NCI-H146 (cell line): Measurements from ENCODE around the gene CNTNAP2.
A peak's percentile ranks its signal among the peaks of the same experiment; 100 is the strongest.
"Not testable (repeated sequence)": the region's sequence is repeated elsewhere in the genome, so short reads cannot be mapped to it uniquely, and the experiment has no call there.

Experiments
- DNase-seq: peaks from one replicate; lab custom pipeline; 2025; lab: John Stamatoyannopoulos, UW

CNTNAP2 gene

DNA sequence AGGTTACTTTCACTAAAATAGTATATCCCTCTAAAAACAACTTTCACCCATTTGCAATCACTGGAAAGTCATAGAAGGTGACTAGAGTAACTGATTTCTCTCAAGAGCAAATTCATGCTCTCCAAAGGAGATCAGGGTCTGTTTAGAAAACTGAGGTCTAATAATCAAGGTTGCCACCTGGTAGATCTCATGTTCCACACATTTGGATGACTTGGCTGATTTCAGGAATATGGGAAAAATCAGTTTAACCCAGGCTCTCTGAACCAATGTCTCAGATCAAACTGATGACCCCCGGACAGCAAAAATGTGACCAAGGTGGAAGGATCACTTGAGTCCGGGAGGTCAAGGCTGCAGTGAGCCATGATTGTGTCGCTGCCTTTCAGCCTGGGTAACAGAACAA, 1911.6 kb downstream of the CNTNAP2 start:
- DNase-seq, result no peak

DNA sequence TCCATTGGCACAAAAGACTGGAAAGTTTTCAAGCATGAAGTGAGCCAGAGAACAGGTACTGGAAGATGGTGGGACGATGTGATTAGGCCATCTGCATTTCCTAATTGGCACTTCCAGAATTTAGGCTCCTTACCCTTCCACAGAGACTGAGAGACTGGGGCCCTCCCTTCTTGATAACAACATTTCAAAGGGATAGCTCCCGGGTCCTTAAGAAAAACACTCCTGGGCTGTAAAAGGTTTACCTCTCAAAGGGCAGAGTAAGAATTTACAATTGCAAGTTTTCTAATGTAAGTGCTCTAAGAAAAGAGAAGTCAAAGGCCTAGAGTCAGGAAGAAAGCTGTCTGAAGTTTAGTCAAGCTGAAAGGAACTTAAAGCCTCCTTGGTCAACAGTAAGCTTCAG, 1914.4 kb downstream of the CNTNAP2 start:
- DNase-seq, result no peak

DNA sequence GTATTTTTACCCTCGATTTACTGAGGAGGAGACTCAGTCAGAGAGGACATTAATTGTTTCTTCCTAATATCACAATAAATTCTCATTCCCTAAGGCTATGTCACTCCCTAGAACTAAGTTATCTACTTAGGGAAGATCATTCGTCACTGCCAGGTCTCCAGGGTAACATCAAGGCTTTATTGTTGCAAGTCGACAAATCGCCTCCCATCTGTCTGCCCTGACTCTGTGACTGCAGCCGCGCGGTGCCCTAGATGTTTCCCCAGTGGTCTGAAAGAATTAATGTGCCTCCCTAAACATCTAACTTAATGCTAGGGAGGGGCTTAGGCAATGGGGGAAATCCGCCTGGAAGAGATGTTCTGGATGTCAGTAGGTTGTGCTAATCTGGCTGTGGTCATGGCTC, 1915.2 kb downstream of the CNTNAP2 start:
- no peak for DNase-seq

DNA sequence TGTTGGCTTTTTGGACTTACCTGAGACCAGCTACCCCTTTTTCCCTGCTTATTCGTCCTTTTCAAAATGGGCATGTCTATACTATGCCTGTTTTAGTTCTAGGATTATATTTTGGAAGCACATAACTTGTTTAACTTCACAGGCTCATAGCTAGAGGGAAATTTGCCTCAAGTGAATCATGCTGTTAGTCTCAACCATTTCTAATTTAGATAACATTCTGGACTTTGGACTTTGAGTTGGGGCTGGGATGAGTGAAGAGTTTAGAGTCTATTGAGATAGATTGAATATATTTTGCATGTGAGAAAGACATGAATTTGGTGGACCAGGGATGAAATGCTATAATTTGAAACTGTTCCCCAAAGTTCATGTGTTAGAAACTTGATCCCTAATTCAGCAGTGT, 1919.3 kb downstream of the CNTNAP2 start:
- no peak for DNase-seq

DNA sequence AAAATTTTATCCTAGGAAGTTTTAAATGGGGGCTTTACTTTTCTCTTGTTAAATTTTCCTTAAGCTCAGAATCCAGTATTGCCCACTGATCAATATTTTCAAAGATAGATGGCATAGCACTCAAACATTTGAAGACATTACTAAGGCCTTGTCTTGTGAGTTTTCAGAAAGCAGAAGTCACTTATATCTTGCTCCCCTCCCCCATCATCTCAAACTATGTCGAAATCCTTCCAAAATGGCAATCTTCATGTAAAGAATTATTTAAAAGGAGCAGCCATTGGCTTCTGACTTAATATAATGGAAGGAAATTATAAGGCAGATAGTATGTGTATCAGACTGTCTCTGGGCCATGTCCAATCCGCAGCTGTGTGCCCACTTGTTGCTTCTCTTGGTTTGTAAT, 1920.4 kb downstream of the CNTNAP2 start:
- no peak for DNase-seq

DNA sequence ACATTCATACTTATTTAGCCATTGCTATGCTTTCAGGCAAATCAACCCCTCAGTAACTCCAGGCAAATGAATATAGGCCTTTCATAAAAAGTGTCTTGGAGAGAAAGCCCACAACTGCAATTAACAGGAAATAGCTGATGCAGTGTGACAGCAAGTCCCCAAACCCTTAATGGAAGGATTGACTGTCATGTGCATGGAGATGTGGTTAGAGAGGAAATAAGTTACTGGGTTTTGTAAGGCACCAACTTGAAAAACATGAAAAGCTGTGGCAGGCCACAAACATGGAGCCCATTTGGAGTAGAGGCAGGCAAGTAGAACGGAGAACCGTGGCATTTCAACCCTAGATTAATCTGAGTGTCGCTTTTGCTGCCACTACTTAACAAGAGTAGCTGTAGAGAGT, 1924.6 kb downstream of the CNTNAP2 start:
- DNase-seq, result no peak

DNA sequence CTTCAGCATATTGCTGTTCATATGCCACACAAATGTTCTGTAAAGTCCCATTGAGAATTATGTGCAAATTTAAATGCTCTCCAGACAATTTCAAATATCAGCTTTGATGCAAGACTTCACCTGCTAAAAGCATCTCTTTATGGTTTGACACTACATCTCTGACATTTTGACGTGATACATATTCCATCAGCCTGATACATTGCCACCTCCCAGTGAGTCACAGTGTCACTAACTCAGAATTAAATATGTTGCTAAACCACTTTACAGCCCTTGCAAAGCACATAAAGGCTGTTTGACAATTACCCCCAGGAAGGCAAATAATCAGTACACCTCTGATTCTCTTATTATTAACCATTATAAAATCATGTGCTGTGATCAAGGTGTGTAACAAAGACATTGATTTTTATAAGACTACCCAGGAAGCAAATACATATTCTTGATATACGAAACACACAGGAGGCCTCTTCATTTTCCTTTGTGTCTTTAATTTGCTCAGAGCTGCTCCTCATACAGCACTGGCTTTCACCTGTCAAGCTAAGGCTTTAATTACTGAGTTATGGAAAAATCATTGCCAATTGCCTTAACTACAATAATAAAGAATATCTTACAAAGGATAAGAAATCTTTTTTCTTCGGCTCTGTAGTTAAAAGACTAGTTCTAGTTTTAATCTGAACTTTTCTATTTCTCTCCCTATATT, 1926.5 kb downstream of the CNTNAP2 start:
- DNase-seq, result peak; percentile 96

DNA sequence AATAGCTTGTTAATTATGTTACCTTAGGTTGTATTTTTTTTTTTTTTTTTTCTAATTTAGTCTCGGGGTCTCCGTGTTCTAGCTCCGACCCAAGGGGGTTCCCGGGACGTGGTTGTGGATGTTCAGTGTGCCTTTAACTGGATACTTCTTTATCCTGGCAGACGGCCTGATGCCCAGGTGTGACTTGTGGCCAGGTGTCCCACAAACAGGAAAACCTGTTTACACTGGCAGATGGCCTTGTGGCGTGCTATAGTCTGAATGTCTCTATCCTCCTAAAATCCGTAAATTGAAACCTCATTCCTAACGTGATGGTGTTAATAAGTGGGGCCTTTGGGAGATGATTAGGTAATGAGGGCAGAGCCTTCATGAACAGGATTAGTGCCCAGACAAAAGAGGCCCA, 1927.6 kb downstream of the CNTNAP2 start:
- DNase-seq, result peak; percentile 86

DNA sequence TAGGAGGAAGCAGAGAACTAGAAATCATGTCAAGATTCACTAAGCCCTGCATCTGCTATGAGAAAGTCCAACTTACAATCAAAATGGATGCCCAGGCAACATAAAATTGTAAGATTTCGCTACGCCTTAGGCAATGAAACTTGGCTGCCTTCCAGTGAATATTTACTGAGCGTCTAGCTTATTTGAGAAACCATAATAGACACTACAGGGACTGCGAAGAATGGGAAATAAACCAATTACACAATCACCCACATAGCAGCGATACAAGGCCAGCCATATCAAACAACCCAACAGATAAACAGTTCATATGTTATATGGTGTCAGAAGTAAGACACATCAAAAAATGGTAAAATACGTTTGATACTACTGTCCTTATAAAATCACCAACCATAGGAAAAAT, 1928.9 kb downstream of the CNTNAP2 start:
- DNase-seq, result peak; percentile 89

- DNase-seq, result no peak
Observed at GRCh38 chr7:148049068-148049467, 1932.5 kb downstream of the CNTNAP2 start.

DNA sequence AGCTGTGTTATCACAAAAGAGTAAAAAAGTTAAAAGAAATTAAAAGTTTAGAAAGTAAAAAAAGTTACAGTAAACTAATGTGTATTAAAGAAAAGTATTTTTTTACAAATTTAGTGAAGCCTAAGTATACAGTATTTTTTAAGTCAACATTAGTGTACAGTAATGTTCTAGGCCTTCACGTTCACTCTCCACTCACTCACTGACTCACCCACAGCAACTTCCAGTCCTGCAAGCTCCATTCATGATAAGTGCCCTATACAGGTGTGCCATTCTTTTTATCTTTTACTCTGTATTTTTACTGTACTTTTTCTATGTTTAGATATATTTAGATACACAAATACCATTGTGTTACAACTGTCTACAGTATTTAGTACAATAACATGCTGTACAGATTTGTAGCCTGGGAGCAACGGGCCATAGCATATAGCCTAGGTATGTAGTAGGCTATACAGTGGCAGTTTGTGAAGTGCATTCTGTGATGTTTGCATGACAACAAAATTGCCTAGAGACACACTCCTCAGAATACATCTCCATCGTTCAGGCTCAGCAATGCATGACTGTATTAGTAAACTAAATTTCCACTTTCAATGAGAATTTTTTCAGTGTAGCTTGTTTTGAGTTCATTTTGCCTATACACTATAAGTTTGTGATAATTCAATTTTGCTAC, 1934.0 kb downstream of the CNTNAP2 start:
- DNase-seq, result no peak

DNA sequence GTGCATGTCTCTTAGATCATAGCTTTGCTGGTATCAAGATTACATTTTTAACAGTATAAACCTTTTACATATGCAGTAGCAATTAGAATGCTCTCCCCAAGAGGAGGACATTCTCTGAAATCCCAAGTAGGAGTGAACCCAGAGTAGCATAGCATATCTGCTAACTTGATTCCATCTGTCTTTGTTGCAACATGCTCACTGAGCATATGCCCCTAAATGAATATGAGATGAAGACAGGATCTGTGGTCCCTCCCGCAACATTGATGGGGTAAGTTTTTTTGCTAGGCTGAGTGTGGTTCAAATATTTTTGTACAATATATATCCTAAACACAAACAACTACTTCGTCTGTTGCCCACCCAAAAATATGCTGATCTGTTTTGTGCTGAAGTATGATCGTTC, 1939.8 kb downstream of the CNTNAP2 start:
- DNase-seq, result no peak

DNA sequence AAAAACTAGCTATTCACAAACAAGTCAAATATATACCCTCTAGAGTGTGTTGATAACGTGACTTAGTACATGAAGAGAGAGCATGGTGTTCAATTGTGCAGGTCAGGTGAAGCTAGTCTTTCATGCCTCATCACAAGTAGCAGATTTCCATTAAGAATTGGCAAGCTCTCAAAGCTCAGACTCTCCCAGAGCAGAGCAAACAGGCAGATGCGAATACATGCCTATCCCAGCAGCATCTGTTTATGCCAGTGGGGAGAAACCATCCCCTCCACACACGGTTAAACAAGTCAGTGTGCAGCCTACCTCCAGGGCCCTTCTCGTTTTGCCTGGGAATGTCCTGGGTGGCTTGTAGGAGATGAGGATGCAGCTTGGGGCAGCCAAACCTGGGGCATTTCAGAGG, 1941.5 kb downstream of the CNTNAP2 start:
- peak; percentile 47 for DNase-seq

- DNase-seq, result no peak
Observed at GRCh38 chr7:148058753-148059152, 1942.2 kb downstream of the CNTNAP2 start.

GRCh38 chr7:148060724-148061123, 1944.1 kb downstream of the CNTNAP2 start:
- no peak for DNase-seq

DNA sequence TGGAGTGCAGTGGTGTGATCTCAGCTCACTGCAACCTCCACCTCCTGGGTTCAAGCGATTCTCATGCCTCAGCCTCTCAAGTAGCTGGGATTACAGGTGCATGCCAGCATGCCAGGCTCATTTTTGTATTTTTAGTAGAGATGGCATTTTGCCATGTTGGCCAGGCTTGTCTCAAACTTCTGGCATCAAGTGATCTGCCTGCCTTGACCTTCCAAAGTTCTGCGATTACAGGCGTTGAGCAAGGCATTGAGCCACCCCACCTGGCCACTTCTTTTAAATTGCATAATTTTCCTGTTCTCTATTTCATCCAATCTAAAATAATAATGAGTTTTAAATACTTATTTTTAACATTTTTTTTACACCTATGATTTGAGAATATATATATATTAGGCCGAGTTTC, 1961.5 kb downstream of the CNTNAP2 start:
- not testable (repeated sequence) for DNase-seq

- no peak for DNase-seq
Observed at GRCh38 chr7:148079206-148080080, 1962.8 kb downstream of the CNTNAP2 start.

GRCh38 chr7:148083448-148083847, 1966.8 kb downstream of the CNTNAP2 start:
- no peak for DNase-seq

- peak; percentile 78 for DNase-seq
Observed at GRCh38 chr7:148084138-148084537, 1967.5 kb downstream of the CNTNAP2 start.

DNA sequence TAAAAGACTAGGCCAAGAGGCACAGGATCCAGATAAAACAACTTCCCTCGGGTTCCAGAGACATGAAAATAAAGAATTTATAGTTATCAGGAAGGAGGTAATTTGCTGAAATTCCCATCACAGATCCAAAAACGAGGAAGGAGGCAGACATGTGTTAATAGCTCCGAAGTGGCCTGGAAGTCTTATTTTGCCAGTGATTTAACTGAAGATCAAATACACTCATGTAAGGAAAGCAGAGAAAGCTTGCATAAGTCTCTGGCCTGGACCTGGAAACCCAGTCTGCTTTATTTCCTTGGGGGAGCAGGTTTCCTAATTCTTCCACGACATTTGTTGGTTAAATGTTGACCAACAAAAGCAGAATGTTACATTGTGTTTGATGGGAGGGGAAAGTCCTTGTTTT, 1975.3 kb downstream of the CNTNAP2 start:
- DNase-seq, result no peak

GRCh38 chr7:148093375-148094166, 1977.0 kb downstream of the CNTNAP2 start:
- no peak for DNase-seq

DNA sequence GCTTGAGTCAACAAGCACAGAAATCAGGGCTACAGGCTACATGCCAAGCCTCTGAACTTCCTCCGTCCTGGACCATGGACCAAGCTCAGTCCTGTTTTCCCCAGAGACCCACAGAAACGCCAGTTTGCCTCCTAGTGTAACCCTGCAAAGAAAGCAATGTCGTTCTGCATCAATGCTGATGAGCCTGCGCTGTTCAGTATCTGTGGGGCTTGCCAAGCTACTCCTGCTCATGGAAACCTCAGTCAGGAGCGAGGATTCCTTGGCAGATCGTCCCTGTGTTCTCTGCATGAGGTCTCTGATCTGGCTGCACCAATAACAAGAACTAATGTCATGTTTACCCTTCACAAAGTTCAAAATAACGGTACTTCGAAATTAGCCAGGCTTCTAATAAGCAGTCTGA, 1978.5 kb downstream of the CNTNAP2 start:
- DNase-seq, result no peak
